H1 (cell line): ENCODE results near the gene SLX9. TPM values are rescaled to one million over a fixed set of nuclear protein-coding genes. Genes with fewer than 3 reads are reported as not detected.

Experiments used
- CTCF ChIA-PET: fragments of 300-600 bp; sonication (Branson Sonifier 250); formaldehyde crosslinking; loops from one replicate; lab custom pipeline; 2021; ENCODE audit not compliant: partially characterized antibody; lab: Charles Lee
- POLR2A ChIA-PET: fragments of 300-600 bp; sonication (Branson Sonifier 250); formaldehyde crosslinking; loops from one replicate; lab custom pipeline; 2021; ENCODE audit warnings: inconsistent platforms; ENCODE audit not compliant: partially characterized antibody; lab: Charles Lee
- DNase-seq, 2 experiments: peaks; one replicate each; pipeline versions ENCODE4 v3.0.0 to v3.0.0-alpha.2; 2010 to 2022; ENCODE audit warnings: low spot score in 2 of 2, low read depth in 1 of 2, mixed read lengths in 1 of 2
- FAIRE-seq: peaks from 2 replicates; lab custom pipeline; 2011; peaks lifted over from hg19 to GRCh38; lab: Jason Lieb, UNC
- H2AFZ ChIP-seq: 2 replicates; pipeline ENCODE4 v1.8.1; 2012; ENCODE audit warnings: low read length, inconsistent platforms
- H2AK5ac ChIP-seq: 2 replicates; pipeline ENCODE4 v1.6.1; 2013; ENCODE audit warnings: low read depth, low read length
- H2BK120ac ChIP-seq: replicated peaks from 2 replicates; pipeline ENCODE3; 2013; ENCODE audit warnings: low read depth, low read length, inconsistent platforms
- H2BK12ac ChIP-seq: 2 replicates; pipeline ENCODE4 v1.6.1; 2013; ENCODE audit warnings: low read depth, low read length
- H2BK15ac ChIP-seq: 2 replicates; pipeline ENCODE4 v1.6.1; 2013; ENCODE audit warnings: low read length
- H2BK20ac ChIP-seq: 2 replicates; pipeline ENCODE4 v1.6.1; 2013; ENCODE audit warnings: low read length
- H2BK5ac ChIP-seq: 2 replicates; pipeline ENCODE4 v1.6.1; 2013; ENCODE audit warnings: low read depth, low read length
- H3K14ac ChIP-seq: 2 replicates; pipeline ENCODE4 v1.6.1; 2013; ENCODE audit warnings: inconsistent platforms; ENCODE audit not compliant: insufficient read length
- H3K18ac ChIP-seq: 2 replicates; pipeline ENCODE4 v1.6.1; 2013; ENCODE audit warnings: low read length; ENCODE audit errors: extremely low read depth
- H3K23ac ChIP-seq: 2 replicates; pipeline ENCODE4 v1.6.1; 2013; ENCODE audit warnings: inconsistent platforms; ENCODE audit not compliant: insufficient read length
- H3K23me2 ChIP-seq: 2 replicates; pipeline ENCODE4 v1.6.1; 2013; ENCODE audit warnings: low read depth, low read length
- H3K27ac ChIP-seq: 2 replicates; pipeline ENCODE4 v1.6.1; 2011; ENCODE audit warnings: low read depth, low read length, inconsistent platforms
- H3K27me3 ChIP-seq, 4 experiments: replicated peaks in 1 of 4; 1 replicate in 1 of 4; 2 replicates in 3 of 4; pipeline versions ENCODE4 v1.6.1 to v1.8.1; 2011 to 2013; ENCODE audit warnings: low read length in 3 of 4, mild to moderate bottlenecking in 3 of 4, inconsistent platforms in 2 of 4, mixed read lengths in 2 of 4, moderate library complexity in 1 of 4; ENCODE audit not compliant: control insufficient read depth in 3 of 4, insufficient read depth in 3 of 4; ENCODE audit errors: extremely low read depth in 1 of 4
- H3K36me3 ChIP-seq, 4 experiments: 2 replicates each; pipeline versions ENCODE4 v1.6.1 to v1.8.1; 2011 to 2013; ENCODE audit warnings: mild to moderate bottlenecking in 4 of 4, low read length in 3 of 4, moderate library complexity in 2 of 4, control low read depth in 1 of 4, inconsistent platforms in 1 of 4; ENCODE audit not compliant: insufficient read depth in 4 of 4, control insufficient read depth in 2 of 4
- H3K4ac ChIP-seq: replicated peaks from 2 replicates; pipeline ENCODE3; 2013; ENCODE audit warnings: low read length, low read depth, mixed read lengths, inconsistent platforms; ENCODE audit not compliant: insufficient read length
- H3K4me1 ChIP-seq, 4 experiments: replicated peaks in 1 of 4; 1 replicate in 1 of 4; 2 replicates in 3 of 4; pipeline versions ENCODE4 v1.6.1 to v1.8.1; 2011 to 2013; ENCODE audit warnings: low read length in 3 of 4, inconsistent platforms in 2 of 4, mixed read lengths in 1 of 4; ENCODE audit not compliant: insufficient read depth in 4 of 4, control insufficient read depth in 3 of 4
- H3K4me2 ChIP-seq, 2 experiments: 2 replicates each; pipeline versions ENCODE4 v1.6.1 to v1.8.1; 2011 to 2013; ENCODE audit warnings: low read depth in 2 of 2, low read length in 2 of 2, control low read depth in 1 of 2, inconsistent platforms in 1 of 2, mild to moderate bottlenecking in 1 of 2; ENCODE audit not compliant: insufficient read depth in 1 of 2
- H3K4me3 ChIP-seq, 4 experiments: fragments of 200-600, 300-600 bp in 1 of 4; sonication (generic), shearing (Covaris generic), sonication (Bioruptor Twin) in 1 of 4; 2 replicates each; pipeline versions ENCODE4 v1.5.1 to v1.8.1; 2011 to 2016; ENCODE audit warnings: low read length in 4 of 4, low read depth in 3 of 4, control low read depth in 2 of 4, inconsistent platforms in 2 of 4, mild to moderate bottlenecking in 2 of 4, mixed read lengths in 1 of 4, moderate library complexity in 1 of 4; ENCODE audit not compliant: insufficient read depth in 2 of 4; ENCODE audit errors: extremely low read depth in 1 of 4
- H3K56ac ChIP-seq: replicated peaks from 2 replicates; pipeline ENCODE3; 2013; ENCODE audit warnings: low read depth, mild to moderate bottlenecking, mixed read lengths, low read length, inconsistent platforms; ENCODE audit not compliant: insufficient read length
- H3K79me1 ChIP-seq: 2 replicates; pipeline ENCODE4 v1.6.1; 2013; ENCODE audit warnings: low read depth, low read length, control low read depth
- H3K79me2 ChIP-seq, 2 experiments: 2 replicates each; pipeline versions ENCODE4 v1.6.1 to v1.8.1; 2012 to 2013; ENCODE audit warnings: low read length in 2 of 2, mild to moderate bottlenecking in 2 of 2, inconsistent platforms in 1 of 2; ENCODE audit not compliant: insufficient read depth in 2 of 2, control insufficient read depth in 1 of 2
- H3K9ac ChIP-seq, 4 experiments: replicated peaks in 1 of 4; 1 replicate in 1 of 4; 2 replicates in 3 of 4; pipeline versions ENCODE4 v1.6.1 to v1.8.1; 2011 to 2013; ENCODE audit warnings: low read depth in 3 of 4, low read length in 3 of 4, control low read depth in 2 of 4, mild to moderate bottlenecking in 2 of 4, moderate library complexity in 2 of 4, inconsistent platforms in 1 of 4; ENCODE audit errors: extremely low read depth in 1 of 4
- H3K9me3 ChIP-seq, 2 experiments: 2 replicates each; pipeline versions ENCODE4 v1.6.1 to v1.8.1; 2012 to 2013; ENCODE audit warnings: mild to moderate bottlenecking in 2 of 2, moderate library complexity in 2 of 2, control low read depth in 1 of 2, inconsistent platforms in 1 of 2, low read depth in 1 of 2, low read length in 1 of 2, mixed read lengths in 1 of 2; ENCODE audit not compliant: insufficient read depth in 2 of 2
- H4K20me1 ChIP-seq, 2 experiments: replicated peaks in 1 of 2; 2 replicates each; pipeline versions ENCODE3 to v1.8.1; 2011 to 2013; ENCODE audit warnings: inconsistent platforms in 2 of 2, low read length in 2 of 2, mild to moderate bottlenecking in 1 of 2; ENCODE audit not compliant: insufficient read depth in 2 of 2, control insufficient read depth in 1 of 2
- H4K5ac ChIP-seq: 2 replicates; pipeline ENCODE4 v1.6.1; 2013; ENCODE audit warnings: low read length, low read depth, mixed read lengths, inconsistent platforms; ENCODE audit not compliant: insufficient read length
- H4K8ac ChIP-seq: 2 replicates; pipeline ENCODE4 v1.8.0; 2013; ENCODE audit warnings: mild to moderate bottlenecking, moderate library complexity, low read length, inconsistent platforms; ENCODE audit not compliant: insufficient read depth; ENCODE audit errors: extremely low read depth
- H4K91ac ChIP-seq: replicated peaks from 2 replicates; pipeline ENCODE3; 2013; ENCODE audit warnings: low read length, mixed read lengths, inconsistent platforms; ENCODE audit not compliant: insufficient read length
- BRCA1 ChIP-seq: IDR thresholded peaks from 2 replicates; pipeline ENCODE4 v1.6.1; 2012; ENCODE audit warnings: low read depth, low read length, improper control_type of control experiment
- JUN ChIP-seq: IDR thresholded peaks from 2 replicates; pipeline ENCODE4 v1.6.1; 2011; ENCODE audit warnings: low read depth, mild to moderate bottlenecking, improper control_type of control experiment, low read length
- PHF8 ChIP-seq: fragments of 200-600 bp; sonication (generic); conservative IDR thresholded peaks from 2 replicates; pipeline ENCODE4 v1.7.1; 2012; ENCODE audit warnings: low read depth, mild to moderate bottlenecking, inconsistent platforms, low read length, moderate library complexity
- RFX5 ChIP-seq: IDR thresholded peaks from 2 replicates; pipeline ENCODE4 v1.6.1; 2011; ENCODE audit warnings: low read depth, low read length, improper control_type of control experiment, borderline replicate concordance
- SIX5 ChIP-seq: IDR thresholded peaks from 2 replicates; pipeline ENCODE4 v1.6.1; 2011; ENCODE audit warnings: mild to moderate bottlenecking, low read depth, low read length
- SRF ChIP-seq: IDR thresholded peaks from 2 replicates; pipeline ENCODE4 v1.6.1; 2011; ENCODE audit warnings: mild to moderate bottlenecking, low read depth, low read length, moderate library complexity
- YY1 ChIP-seq: IDR thresholded peaks from 2 replicates; pipeline ENCODE4 v1.6.1; 2011; ENCODE audit warnings: low read depth, mild to moderate bottlenecking, low read length
- WGBS, 2 experiments: shearing (Covaris generic) in 1 of 2; methylation state at CpG; one replicate each; pipeline versions ENCODE4 v1.1.6 to v1.1.7; 2013 to 2015; ENCODE audit warnings: low lambda C conversion rate in 2 of 2, mixed read lengths in 2 of 2, inconsistent platforms in 1 of 2, low coverage in 1 of 2, missing lambda C conversion rate in 1 of 2; ENCODE audit not compliant: insufficient replicate concordance in 2 of 2, insufficient coverage in 1 of 2, insufficient read length in 1 of 2; ENCODE audit errors: extremely low coverage in 1 of 2, missing lambda C conversion rate in 1 of 2; 5-methylcytosine and 5-hydroxymethylcytosine counted together
- polyA plus RNA-seq, 7 experiments: library from polyadenylated mRNA; depleted of rRNA in 3 of 7; stranded (reverse) in 5 of 7; unstranded in 2 of 7; fragments of >200 nt in 5 of 7; fragments of 200-250 nt in 2 of 7; gene quantifications; 1 replicate in 5 of 7; 2 replicates in 1 of 7; 4 replicates in 1 of 7; pipeline versions ENCODE4 v1.2.1 to v1.2.3, GENCODE V29; 2011 to 2013; ENCODE audit warnings: missing spikeins in 2 of 7, mixed read lengths in 2 of 7
- total RNA-seq: library from RNA; stranded (reverse); fragmentation: NEBNext Ultra II Directional; extraction: Animal tissue kit (Norgen Biotek cat#: 25700); gene quantifications from 2 replicates; pipeline ENCODE4 v1.2.1, GENCODE V29; 2021
- TF ChIP-seq, protein P1 (sequence below), 3 experiments: IDR thresholded peaks; 1 replicate in 2 of 3; 2 replicates in 1 of 3; pipeline versions ENCODE4 v1.5.1 to v1.6.1; 2011; ENCODE audit warnings: low read length in 3 of 3, mild to moderate bottlenecking in 3 of 3, inconsistent platforms in 2 of 3, low read depth in 1 of 3, moderate library complexity in 1 of 3; ENCODE audit not compliant: insufficient read depth in 1 of 3; ENCODE audit errors: control extremely low read depth in 1 of 3

Gene SLX9
- total and polyA plus RNA-seq, 2 of the 8 experiments (the other 6 are each of a cell fraction or from before 2014, with no cell fraction given): 17.7 to 57.3 TPM

DNA sequence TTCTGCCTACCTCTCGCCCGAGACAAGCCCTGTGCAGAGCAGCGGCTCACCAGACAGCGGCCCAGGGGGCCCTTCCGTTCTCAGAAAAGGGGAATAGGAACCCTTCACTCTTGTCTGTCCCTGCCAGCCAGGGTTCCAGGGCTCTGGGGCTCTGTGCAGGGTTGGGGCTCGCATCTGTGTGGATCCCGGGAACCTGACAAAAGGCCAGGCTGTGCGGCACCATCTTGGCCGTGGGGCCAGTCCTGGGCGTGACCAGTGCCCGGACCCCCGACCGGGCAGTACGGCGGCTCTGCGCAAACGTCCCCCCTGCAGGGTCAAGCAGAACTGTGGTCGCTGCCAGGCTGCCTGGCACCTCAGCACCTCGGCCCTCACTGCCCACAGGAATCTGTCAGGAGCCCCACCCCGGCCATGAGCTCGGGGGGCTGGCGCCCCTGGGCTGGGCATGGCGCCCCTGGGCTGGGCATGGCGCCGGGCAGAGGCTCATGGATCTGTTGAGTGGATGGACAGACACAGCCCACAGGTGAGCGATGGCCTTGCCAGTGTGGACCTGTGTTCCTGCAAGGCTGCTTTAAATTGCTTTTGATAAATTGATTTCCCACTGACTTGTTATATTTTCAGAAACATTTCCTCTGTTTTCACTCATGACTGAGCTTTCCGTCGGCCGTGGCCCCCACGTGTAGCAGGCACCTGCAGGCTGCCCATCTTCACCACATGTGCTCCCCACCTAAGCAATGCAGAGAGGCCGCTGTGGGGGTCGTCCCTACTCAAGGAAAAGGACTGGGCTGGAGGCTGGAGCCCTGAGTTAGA, 59.0 kb downstream of the SLX9 start:
- 0 out of 2 replicates have a peak overlapping the region, but pooled peaks have one; percentile 29 for H2BK15ac ChIP-seq
- H3K23ac ChIP-seq: no peak overlapping the region
- H3K9ac ChIP-seq: no peak overlapping the region
- no peaks in the 10 kb centered on the region for H3K79me2 ChIP-seq
- CTCF ChIA-PET: interaction anchor here (0.6 to 4.3 kb wide), 16 partner anchors 8 to 456 kb away, joined by 3 to 20 read pairs (median 3); no protein-coding TSS in a partner anchor
- no peak overlapping the region for H2BK120ac ChIP-seq
- H4K91ac ChIP-seq: no peak overlapping the region
- H4K5ac ChIP-seq: no peak overlapping the region
- no peak overlapping the region for H3K56ac ChIP-seq
- FAIRE-seq: no peak
- no peak overlapping the region for H3K4me3 ChIP-seq
- H2AK5ac ChIP-seq: no peak overlapping the region
- POLR2A ChIA-PET: interaction anchor here (1.3 kb wide), 1 partner anchor 13 kb away, joined by 5 read pairs; no protein-coding TSS in a partner anchor
- no peak overlapping the region for H2BK5ac ChIP-seq
- H3K9me3 ChIP-seq: no peaks in the 10 kb centered on the region
- DNase-seq: no peak
- H3K27me3 ChIP-seq: no peaks in the 10 kb centered on the region; a peak in 1 of 7 replicates
- no peak overlapping the region for H2AFZ ChIP-seq
- no peak overlapping the region for H3K14ac ChIP-seq
- H3K4ac ChIP-seq: no peak overlapping the region
- no peaks in the 10 kb centered on the region for H3K36me3 ChIP-seq
- WGBS, 2 experiments: 86% methylated on average over 31 of the region's 32 CpGs; no CpG with 5 or more reads in 1 of the 2 experiments
- H4K8ac ChIP-seq: no peak overlapping the region
- no peak for TF ChIP-seq YY1
- no peak for TF ChIP-seq JUN
- TF ChIP-seq, protein P1, sequence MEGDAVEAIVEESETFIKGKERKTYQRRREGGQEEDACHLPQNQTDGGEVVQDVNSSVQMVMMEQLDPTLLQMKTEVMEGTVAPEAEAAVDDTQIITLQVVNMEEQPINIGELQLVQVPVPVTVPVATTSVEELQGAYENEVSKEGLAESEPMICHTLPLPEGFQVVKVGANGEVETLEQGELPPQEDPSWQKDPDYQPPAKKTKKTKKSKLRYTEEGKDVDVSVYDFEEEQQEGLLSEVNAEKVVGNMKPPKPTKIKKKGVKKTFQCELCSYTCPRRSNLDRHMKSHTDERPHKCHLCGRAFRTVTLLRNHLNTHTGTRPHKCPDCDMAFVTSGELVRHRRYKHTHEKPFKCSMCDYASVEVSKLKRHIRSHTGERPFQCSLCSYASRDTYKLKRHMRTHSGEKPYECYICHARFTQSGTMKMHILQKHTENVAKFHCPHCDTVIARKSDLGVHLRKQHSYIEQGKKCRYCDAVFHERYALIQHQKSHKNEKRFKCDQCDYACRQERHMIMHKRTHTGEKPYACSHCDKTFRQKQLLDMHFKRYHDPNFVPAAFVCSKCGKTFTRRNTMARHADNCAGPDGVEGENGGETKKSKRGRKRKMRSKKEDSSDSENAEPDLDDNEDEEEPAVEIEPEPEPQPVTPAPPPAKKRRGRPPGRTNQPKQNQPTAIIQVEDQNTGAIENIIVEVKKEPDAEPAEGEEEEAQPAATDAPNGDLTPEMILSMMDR (IDR thresholded peaks at IDR 0.05; ENCODE audit: control extremely low read depth in 1 of 3, insufficient read depth in 1 of 3, low read depth in 1 of 3, low read length in 3 of 3): no peak
- no peak for TF ChIP-seq RFX5
- no peak for TF ChIP-seq BRCA1
- TF ChIP-seq SRF: no peak
- no peak for TF ChIP-seq PHF8
- TF ChIP-seq SIX5: no peak
- no peak overlapping the region for H3K4me2 ChIP-seq
- peaks cover 0 to 3% (median 0%) of the 10 kb centered on the region in 4 experiments; a peak in 1 of 7 replicates for H3K4me1 ChIP-seq
- H3K27ac ChIP-seq: no peak overlapping the region
- H3K23me2 ChIP-seq: no peaks in the 10 kb centered on the region
- no peaks in the 10 kb centered on the region for H4K20me1 ChIP-seq
- H2BK12ac ChIP-seq: no peak overlapping the region
- no peaks in the 10 kb centered on the region for H3K79me1 ChIP-seq
- H3K18ac ChIP-seq: no peak overlapping the region
- no peak overlapping the region for H2BK20ac ChIP-seq
